ENCODE measurements around the gene SULT4A1.
"Not testable (repeated sequence)": the region's sequence is repeated elsewhere in the genome, so short reads cannot be mapped to it uniquely, and the experiment has no call there.

The SULT4A1 gene

DNA sequence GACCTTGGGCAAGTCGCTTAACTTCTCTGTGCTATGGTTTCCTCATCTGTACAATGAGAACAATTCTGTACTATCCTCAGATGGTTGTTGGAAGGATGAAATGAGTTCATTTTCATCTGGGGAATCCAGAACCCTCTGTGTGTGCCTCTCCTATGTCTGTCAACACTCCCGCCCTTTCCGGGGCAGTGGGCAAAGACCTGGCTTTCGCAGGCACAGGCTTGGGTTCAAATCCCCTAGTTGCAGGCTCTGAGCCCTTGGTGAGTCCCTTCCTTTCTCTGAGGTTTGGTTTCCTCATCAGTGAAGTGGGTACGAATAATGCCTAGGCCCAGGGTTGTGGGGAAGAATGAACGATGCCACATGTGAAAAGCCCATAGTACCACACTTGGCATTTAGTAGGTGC is 23.5 kb upstream of the SULT4A1 start:
- DNase-seq, result no peak

DNA sequence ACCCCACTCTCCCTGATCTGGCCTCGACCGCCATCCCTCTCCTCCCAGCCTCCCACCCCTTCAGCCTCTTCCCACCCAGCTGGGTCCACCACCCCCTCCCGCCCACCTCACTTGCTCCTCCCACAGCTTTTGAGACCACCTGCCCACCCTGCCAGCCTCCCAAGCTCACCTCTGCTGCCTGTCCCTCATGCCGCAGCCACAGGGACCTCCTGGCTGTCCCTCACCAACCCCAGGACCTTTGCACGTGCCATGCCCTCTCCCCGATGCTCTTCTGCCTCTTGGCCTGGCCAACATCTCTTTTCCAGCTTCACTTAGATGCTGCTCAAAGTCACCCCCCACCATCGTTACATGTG is 23.0 kb upstream of the SULT4A1 start:
- DNase-seq, result no peak

DNA sequence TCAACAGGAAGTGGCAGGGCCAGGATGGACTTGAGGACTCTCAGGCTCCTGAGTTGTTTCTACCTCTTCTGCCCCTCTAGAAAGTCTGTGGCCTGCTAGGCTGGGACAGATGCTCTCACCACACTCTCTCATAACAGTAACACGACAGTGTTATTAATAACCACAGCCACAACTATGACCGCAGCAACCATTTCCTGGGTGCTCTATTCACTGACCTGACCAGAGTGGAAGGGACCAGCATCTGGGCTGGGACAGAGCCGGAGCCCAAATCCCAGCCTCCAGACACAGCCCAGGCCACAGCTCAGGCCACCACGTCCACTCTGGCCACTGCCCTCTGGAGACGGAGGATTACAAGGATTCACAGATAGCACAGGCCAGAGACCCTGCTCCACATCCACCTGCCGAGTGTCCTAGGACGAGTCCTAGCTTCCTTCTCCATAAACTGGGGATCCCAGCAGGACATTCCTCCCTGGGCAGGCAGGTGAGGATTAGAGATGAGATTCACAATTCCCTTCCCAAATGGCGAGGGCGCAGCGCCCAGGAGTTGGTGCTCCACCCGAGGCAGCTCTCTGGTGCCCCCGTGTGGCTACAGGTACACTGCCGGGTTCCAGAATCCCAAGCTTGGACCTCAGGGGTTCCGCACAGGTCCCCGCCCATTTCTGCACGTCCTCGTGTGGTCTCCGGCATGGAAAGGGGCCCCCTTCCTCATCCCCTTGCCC is 22.4 kb upstream of the SULT4A1 start:
- peak; percentile 46 to 48 for DNase-seq

DNA sequence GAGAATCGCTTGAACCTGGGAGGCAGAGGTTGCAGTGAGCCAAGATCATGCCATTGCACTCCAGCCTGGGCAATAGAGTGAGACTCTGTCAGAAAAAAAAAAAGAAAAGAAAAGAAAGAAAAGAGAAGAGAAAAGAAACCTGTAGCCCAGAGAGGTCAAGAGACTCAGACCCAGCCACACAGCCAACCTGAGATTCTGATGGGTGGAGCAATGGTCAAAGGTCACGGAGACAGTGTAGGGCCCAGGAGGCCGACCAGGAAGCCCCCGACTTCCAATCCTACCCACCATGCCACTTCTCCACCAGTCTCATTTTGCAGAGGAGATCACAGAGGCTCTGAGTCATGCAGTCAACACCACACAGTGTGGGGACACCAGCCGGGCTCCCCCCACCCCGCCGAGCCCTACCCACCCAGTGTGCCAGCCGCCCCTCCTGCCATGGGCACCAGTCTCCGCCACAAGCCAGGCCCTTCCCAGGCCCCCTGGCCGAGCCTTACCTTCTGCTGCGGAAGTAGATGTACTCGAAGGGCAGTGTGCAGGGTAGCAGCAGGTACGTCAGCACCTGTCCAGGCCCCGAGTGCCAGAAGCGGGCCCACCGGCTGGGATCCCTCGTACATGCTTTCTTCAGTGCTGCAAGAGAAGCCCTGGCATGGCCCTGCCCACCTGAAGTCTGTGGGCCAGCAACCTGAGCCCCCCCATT is 21.6 kb upstream of the SULT4A1 start:
- no peak for DNase-seq

DNA sequence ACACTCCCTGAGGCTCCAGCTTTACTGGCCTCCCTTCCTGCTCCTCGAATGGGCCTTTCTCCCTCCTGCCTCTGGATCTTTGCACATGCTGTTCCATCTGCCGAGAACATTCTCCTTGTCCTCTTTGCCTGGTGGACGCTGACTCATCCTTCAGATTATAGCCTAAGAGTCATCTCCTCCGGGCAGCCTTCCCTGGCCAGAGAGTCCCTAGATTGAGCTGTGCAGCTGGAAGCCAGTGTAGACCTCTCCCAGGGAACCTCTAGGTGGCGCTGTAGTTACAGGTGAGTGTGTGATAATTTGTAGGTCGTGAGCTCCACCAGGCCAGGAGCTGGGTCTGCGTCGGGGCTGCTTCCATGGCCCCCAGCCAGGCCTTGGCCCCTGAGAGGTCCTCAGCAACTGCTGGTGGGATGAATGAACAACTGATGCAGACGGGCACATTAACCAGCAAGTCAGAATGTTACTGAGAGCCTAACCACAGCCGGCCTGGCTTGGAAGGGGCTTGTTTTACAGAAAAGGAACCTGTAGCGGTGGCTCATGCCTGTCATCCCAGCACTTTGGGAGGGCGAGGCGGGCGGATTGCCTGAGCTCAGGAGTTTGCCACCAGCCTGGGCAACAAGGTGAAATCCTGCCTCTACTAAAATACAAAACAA is 20.8 kb upstream of the SULT4A1 start:
- peak; percentile 51 to 68 for DNase-seq

DNA sequence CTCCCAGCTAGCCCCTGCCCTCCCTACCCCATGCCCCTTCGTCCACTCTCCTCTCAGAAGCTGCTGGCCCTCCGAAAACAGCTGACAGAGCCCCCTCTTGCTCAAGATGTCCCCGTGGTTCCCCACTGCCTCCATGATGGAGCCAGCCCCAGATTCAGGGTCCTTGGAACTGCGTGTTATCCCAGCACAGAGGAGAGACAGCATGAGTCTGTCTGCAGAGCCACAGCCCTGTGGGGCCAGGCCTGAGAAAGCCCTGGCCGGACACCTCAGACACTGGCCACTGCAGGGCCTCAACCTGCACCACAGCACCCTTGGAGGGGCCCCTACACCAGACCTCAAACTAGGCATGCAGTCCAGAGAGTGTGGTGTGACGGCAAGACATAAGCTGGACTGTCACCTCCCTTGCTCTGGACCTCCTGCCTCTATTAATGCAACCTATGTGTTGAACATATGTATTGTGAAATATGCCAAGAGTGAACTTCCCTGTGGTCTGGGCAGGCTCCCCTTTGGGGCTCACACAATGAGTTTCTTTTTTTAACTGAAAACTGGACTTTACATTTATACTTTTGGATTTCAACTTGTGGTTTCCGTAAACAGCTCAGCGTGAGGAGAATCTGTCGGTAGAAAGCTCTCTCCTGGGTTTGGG is 19.9 kb upstream of the SULT4A1 start:
- DNase-seq, result no peak

DNA sequence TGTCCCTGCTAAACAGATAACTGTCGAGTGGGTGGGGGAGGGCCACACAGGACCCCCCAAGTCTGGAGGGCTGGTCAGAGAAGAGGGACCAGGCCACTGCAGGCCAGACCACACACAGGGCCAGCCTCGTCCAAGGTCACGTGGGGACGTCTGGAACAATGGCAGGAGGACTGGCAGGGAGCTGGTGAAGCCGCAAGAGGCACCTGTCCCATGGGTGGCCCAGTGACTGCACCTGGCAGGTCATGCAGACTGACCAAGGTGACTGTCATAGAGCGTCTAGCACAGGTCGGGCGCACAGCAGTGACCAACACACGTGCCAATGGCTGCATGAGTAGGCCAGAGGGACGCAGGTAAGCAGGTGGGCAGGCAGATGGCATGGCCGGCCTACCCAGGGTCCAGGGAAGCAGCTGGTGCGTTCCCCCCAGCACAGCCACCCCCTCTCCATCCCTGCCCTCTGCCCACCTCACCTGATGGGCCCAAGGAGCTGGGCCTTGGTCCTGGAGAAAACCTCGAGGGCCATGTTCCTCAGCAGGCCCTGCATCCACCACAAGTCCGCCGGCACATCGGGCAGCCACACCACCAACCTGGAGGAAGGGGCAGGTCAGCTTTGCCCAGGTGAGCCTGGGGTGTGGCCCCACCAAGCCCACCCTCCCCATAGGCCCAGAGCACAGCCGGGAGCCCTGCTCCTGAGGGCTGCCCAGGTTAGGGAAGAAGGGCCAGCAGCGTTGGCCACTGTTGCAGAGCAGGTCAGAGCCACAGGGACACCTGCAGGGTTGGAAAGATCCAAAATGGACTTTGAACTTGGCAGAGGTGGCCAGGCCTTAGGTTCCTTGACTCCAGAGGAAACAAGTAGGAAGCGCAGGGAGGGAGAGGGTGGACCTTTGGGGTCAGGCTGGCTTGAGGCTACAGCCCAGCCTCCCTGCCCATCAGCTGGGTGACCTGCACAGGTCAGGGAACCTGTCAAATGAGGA is 19.1 kb upstream of the SULT4A1 start:
- no peak for DNase-seq

DNA sequence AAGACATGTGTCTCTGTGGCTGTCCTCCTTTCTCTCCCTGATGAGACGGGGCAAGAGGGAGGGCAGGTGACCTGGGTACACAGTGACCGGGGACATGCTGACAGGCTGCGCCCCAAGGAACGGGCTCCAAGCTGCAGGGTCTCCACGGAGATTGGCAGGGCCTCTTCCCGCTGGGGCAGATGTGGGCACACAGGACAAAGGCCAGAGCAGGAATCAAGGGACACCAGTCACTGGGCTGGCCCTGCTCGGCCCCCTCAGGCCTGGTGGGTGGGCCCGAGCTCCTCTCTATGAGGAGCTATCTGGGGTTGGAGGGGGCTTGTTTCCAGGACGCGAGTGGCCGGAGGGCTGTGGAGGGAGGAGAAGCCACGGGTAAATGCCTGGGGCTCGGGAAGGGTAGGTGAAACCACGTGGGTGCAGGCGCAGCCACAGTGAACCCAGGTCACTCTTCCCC is 18.3 kb upstream of the SULT4A1 start:
- no peak for DNase-seq

DNA sequence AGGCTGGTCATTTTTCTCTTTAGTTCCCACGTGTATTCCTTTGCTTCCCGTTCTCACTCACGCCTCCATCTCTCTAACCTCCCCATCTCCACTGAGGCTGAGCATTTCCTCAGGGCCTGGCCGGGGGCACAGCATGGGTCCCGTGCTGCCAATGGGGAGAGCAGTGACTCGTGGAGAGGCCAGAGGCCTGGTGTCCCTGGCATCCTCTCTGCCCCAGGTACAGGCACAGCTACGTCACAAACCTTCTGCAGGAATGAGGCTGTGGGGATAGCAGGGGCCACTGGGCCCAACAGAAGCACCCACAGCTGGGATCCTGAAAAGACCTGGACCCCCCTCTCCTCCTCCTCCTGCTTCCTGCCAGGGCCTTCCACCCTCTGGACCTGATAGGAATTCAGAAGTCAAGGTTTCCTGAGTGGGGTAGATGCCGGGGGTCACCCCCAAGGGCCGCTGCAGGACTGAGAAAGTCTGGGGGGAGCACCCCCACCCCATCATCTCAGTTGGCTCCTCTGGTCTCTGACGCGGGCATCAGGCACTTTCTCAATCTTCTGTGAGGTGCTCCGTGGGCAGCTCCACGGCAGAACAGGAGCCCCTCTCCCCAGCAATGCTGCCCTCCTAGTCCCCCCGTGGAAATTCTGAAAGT is 17.7 kb upstream of the SULT4A1 start:
- no peak for DNase-seq

DNA sequence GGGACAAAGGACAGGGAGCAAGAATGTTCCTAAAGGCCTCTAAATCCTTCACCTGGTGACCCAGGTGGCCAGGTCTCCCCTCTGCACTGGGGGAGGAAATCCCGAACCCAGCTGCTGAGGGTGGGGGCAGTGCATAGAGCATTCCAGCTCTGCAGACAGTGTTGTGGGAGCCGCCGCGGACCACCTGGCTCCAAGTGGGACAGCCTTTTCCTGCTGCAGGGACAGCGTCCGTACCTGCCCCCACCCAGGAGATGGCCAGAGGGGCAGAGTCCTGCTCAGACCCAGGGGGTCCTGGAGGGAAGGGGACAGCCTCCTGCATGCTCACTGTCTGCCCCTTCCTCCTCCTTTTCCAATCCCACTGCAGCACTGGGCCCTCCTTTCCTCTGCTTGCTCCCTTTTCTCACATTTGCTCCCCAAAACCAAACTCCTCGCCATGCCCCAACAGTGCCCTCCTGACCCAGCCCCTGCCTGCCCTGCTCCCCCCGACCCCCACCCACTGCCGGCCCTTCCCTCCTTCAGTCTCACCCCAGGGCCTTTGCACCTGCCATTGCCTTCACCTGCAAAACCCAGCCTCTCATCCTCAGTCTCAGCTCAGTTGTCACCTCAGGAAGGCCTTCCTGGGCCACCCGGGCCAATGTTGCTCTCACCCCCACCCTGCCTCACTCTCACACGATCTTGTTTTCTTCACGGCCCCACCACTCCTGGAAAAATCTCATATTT is 16.7 kb upstream of the SULT4A1 start:
- DNase-seq, result no peak

DNA sequence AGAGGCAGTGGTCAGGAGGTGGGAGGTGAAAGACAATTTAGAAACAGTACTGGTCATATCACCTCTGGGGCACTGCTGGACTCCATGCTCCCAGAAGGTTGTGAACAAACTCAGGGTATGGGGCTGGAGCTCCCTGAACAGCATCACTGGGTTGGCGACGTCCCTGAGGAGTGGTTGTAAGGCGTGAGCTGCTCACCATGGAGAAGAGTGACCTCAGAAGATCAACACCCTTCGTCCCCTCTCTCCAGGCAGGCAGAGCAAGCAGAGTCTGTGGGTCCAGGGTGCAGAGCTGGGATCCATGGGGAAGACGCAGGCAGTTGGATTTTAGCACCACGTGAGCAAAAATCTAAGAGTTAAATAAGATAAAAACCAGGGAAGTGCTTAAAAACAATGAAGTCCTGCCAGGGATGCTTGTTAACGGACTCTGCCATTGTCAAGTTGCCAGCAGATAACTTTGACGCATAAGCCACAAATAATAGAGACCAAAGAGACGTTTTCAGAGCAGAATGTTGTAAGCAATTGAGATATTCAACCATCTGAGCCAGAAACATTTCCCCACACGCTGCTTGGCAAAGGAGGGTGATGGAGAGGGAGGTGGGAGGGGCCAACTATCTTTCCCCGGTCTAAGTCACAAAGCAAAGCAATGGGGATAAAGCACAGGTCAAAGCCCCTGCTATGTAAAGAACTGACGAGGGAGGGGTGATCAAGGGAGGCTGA is 15.9 kb upstream of the SULT4A1 start:
- no peak for DNase-seq

DNA sequence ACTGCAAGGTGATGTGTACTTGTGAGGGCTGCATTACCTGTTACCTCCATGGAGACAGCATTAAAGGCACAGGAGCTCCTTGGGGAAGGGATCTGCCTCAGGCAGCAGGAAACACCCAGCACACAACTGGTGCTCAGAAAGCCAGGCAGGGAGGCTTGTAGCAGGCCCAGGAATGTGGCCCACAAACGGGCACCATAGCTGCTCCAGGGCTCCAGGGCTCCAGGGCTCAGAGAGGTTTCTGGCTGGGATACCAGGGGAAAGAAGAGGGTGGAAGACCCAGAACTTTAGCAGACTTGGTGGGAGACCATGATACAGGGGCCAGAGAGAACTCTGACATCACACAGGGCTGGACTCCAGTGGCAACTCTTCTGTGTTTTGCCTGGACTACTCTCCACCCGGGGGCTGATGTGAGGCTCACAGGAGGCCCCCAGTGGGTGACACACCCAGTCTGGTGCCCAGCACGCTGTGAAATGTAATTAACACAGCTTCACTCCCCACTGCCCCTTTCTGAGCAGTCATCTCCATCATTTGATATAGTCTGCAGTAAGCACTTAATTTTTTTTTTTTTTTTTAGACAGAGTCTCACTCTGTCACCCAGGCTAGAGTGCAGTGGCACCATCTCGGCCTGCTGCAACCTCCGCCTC is 14.7 kb upstream of the SULT4A1 start:
- DNase-seq, result no peak

DNA sequence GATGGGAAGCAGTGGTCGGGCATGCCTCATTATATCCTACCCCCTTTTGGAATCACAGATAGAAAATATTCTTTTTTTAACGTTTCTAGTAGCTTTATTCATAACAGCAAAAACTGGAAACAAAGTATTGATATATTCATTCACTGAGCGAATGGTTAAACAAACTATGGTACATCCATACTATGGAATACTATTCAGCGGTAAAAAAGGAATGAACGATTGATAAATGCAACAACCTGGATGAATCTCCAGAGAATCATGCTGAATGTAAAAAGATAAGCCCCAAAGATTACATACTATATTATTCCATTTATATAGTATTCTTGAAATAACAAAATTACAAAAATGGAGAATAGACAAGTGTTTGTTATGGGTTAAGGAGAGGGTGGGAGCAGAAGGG is 7.5 kb upstream of the SULT4A1 start:
- DNase-seq, result no peak

DNA sequence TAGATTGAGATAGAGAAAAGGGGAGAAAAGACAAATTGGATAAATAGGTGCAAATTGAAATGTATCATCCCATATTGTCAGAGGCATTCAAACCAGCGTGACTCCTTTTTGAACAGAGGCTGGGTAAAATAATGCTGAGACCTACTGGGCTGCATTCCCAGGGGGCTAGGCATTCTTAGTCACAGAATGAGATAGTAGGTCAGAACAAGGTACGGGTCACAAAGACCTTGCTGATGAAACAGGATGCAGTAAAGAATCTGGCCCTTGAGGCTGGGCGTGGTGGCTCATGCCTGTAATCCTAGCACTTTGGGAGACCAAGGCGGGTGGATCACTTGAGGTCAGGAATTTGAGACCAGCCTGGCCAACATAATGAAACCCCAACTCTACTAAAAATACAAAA is 6.7 kb upstream of the SULT4A1 start:
- not testable (repeated sequence) for DNase-seq

DNA sequence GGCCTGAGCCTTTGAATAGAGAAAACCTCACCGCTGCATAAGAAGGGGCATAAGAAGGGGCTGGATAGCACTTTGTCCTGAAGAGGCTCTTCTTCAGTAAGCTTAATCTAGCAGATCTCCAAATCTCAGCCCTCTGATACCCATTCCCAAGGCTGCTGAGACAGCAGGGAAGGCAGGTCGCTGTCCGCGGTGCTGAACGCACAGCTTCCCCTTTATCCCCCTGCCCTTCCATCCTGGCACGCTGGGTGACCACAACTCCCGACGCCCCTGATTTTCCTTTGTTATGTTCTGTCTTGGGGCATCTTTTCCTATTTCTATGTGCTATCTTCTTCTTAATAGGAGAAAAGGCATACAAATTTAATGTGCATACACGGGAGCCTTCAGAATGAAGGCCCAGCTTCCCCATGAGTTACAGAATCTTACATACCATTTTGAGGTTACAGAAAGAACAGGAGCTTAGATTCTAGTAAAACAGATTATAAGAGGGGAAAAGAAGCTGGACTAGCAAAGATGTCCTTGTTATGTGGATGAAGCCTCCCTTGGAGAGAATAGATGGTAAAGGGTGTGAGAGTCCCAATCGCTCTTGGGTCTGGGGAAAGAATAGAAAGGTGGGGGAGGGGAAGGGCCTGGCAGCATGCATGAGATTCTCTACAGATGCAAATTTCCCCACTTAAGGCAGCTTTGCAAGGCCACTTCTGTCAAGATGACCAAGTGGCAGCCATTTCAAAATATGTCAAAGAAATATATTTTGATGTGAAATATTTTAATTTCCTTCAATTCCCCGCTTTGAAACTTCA is 5.7 kb upstream of the SULT4A1 start:
- no peak for DNase-seq

DNA sequence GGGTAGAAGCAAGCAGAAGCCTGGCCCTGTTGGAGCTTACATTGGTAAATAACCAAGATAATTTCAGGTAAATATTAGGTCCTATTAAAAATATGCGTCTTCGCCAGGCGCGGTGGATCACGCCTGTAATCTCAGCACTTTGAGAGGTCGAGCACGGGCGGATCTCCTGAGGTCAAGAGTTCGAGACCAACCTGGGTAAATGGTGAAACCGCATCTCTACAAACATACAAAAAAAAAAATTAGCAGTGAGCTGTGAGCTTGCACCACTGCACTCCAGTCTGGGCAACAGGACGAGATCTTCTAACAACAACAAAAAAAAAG is 529 bp upstream of the SULT4A1 start:
- DNase-seq, result no peak

DNA sequence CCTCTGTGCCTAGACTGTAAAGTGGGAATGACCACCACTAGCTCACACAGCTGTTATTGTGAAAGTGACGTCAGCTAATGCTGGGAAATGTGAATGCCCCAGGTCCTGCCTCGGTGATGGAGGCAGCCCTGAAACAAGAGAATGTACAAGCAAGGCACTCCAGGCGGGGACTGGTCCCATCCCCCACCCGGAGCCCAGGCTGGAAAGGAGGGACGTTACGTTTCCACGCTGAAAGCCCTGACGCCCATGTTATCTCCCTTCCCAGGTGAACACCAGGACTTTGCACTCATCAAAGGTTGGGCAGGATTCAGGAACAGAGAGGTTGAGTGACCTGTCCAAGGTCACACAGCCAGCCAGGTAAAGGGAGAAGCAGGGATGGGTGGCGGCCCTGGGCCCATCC is 784 bp downstream of the SULT4A1 start:
- DNase-seq, result peak in 1 of 2 experiments; percentile 6

DNA sequence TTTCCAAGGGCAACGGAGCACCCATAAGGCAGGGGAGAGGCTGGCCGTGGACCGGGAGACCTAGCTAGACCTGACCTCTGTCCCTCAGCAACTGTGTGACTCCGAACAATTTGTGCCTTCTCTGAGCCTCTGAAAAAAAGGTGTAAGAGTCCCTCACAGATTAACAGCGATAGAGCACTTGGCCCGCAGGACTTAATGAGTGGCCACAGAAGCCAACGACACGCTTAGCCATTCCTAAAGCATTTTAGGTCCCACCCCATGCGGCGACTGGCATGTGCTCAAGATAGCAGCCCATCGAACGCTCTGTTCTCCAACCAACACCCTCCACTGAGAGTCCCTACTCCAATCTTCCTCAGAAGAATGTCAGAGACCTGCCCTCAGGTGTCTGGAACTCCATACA is 1.5 kb downstream of the SULT4A1 start:
- DNase-seq, result no peak

DNA sequence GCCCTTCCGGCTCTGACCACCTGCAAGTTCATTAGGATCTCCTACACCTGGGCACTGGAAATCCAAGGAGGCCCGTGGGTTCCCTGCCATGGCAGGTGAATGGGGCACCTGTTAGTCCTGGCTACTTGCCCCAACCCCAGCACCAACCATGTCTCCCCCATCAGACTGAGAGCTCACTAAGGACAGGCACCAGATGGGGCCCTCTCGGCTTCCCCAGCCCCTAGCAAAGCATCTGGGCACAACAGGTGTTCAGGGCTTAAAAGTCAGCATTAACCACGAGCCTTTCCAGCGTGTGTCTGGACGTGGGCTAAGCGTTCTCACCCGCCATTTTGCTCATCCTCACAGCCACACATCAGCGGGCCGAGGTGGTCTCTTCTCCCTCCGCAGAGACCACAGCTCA is 2.2 kb downstream of the SULT4A1 start:
- no peak for DNase-seq

All from NCI-H2081 (cell line).